Lower leg skin (tissue), 3 donors: ENCODE data around the gene SPATC1L.

Experiments used
- CTCF ChIP-seq, 3 donors: fragments of 450-650 bp; IDR thresholded peaks; one replicate each; pipeline ENCODE4 v1.5.1; 2016; ENCODE audit warnings: antibody characterized with exemption in 3 of 3, mild to moderate bottlenecking in 3 of 3, moderate library complexity in 2 of 3
- POLR2A ChIP-seq, 2 donors: fragments of 450-650 bp; IDR thresholded peaks; one replicate each; pipeline ENCODE4 v1.6.1; 2016 to 2017; ENCODE audit warnings: antibody characterized with exemption in 2 of 2, mild to moderate bottlenecking in 1 of 2, moderate library complexity in 1 of 2

DNA sequence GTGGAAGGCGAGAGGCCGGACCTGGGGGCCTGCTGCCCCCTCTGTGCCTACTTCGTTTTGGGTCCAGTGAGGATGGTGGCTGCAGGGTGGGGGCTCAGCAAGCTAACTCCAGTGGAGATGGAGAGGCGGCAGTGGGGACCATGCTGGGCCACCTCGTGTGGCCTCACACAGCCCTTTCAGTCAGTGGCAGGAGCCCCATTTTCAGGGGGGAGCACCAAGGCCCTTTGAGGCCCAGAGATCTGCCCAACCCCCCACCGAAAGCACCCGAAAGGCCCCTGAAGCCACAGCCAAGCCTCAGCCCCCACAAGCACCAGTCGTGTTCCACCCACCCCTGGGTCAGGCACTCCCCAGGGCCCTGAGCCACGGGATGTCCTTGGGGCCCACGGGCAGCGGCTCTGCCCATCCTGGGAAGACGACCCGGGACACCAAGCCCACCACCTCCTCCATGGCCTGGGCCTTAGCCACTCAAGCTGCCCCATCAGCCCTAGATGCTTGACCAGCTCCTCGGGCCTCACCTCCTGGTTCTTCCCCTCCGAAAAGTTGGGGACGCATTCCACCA is 29.2 kb downstream of the SPATC1L start:
- no peak for TF ChIP-seq CTCF (IDR thresholded peaks at IDR 0.05)
- no peak for TF ChIP-seq POLR2A (IDR thresholded peaks at IDR 0.05)
